Liver (tissue), 3 donors: ENCODE results near the gene SQOR.

Source experiments
- GABPA ChIP-seq, 2 donors: IDR thresholded peaks in 1 of 2; conservative IDR thresholded peaks in 1 of 2; 2 replicates each; pipeline ENCODE4 v1.6.1; 2016; ENCODE audit warnings: antibody characterized with exemption in 2 of 2, mild to moderate bottlenecking in 1 of 2, moderate library complexity in 1 of 2
- REST ChIP-seq: IDR thresholded peaks from 2 replicates; pipeline ENCODE4 v1.6.1; 2016; ENCODE audit warnings: antibody characterized with exemption, mild to moderate bottlenecking
- YY1 ChIP-seq: IDR thresholded peaks from 2 replicates; pipeline ENCODE4 v1.6.1; 2016; ENCODE audit warnings: antibody characterized with exemption, mild to moderate bottlenecking
- TF ChIP-seq, protein P1 (sequence below): fragments of 150-350 bp; IDR thresholded peaks from 2 replicates; pipeline ENCODE4 v1.5.1; 2017; ENCODE audit warnings: improper control_type of control experiment, low read depth, low read length; ENCODE audit not compliant: missing input control
- donor health status: healthy.
- donor health status: healthy.

GRCh38 chr15:45635191-45635638, 386 bp downstream of the SQOR start:
- TF ChIP-seq, protein P1, sequence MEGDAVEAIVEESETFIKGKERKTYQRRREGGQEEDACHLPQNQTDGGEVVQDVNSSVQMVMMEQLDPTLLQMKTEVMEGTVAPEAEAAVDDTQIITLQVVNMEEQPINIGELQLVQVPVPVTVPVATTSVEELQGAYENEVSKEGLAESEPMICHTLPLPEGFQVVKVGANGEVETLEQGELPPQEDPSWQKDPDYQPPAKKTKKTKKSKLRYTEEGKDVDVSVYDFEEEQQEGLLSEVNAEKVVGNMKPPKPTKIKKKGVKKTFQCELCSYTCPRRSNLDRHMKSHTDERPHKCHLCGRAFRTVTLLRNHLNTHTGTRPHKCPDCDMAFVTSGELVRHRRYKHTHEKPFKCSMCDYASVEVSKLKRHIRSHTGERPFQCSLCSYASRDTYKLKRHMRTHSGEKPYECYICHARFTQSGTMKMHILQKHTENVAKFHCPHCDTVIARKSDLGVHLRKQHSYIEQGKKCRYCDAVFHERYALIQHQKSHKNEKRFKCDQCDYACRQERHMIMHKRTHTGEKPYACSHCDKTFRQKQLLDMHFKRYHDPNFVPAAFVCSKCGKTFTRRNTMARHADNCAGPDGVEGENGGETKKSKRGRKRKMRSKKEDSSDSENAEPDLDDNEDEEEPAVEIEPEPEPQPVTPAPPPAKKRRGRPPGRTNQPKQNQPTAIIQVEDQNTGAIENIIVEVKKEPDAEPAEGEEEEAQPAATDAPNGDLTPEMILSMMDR = no peak
- no peak for TF ChIP-seq REST
- no peak for TF ChIP-seq YY1
- TF ChIP-seq GABPA (IDR thresholded peaks at IDR 0.05 in 1 of 2, conservative IDR thresholded peaks at IDR 0.05 in 1 of 2) = no peak
